Measurements from ENCODE around the gene BORCS5. TPM values are rescaled to one million over a fixed set of nuclear protein-coding genes. Genes with fewer than 3 reads are reported as not detected.
"Not testable (repeated sequence)": the region's sequence is repeated elsewhere in the genome, so short reads cannot be mapped to it uniquely, and the experiment has no call there.

BORCS5 gene
- total and polyA plus RNA-seq, 2 of the 8 experiments (the other 6 are each of a cell fraction or from before 2014, with no cell fraction given): 8.3 to 17.4 TPM

DNA sequence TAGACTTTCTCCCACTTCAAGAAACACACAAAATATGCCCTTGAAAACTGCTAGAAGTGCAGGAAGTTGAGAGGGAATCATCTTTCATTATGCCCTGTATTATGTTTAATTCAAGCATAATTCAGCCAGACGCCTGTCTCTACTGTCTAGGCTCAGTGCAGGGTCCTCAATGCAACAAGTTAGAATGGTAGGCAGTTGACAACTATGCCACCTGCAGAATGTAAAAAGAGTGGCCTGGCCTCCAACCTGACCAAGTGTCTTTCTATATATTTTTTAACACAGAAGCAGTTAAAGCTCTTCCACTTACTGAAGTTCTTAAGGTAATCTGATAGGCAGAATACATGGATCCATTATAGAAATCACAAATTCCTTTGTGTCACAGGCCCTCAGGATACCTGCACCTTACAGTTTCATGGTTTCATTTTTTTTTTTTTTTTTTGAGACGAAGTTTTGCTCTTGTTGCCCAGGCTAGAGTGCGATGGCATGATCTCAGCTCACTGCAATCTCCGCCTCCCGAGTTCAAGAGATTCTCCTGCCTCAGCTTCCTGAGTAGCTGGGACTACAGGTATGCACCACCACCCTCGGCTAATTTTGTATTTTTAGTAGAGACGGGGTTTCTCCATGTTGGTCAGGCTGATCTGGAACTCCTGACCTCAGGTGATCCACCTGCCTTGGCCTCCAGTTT lies 145.4 kb downstream of the BORCS5 start:
- ChIA-PET CTCF (ENCODE audit: partially characterized antibody) (interaction anchor here (0.6 to 2.7 kb wide), 7 partner anchors 11 to 125 kb away, joined by 3 to 14 read pairs (median 4); no protein-coding TSS in a partner anchor), POLR2A (ENCODE audit: partially characterized antibody) (interaction anchor here (1.1 kb wide), 1 partner anchor 69 kb away, joined by 3 read pairs; no protein-coding TSS in a partner anchor)
- 88% methylated on average over 7 of the region's 7 CpGs; no CpG with 5 or more reads in 1 of the 2 experiments for WGBS, 2 experiments (ENCODE audit: extremely low coverage in 1 of 2, insufficient coverage in 1 of 2, insufficient read length in 1 of 2, insufficient replicate concordance in 2 of 2, low coverage in 1 of 2, low lambda C conversion rate in 2 of 2, missing lambda C conversion rate in 1 of 2)
- H3K9ac ChIP-seq (replicated peaks in 1 of 4; ENCODE audit: extremely low read depth in 1 of 4, low read depth in 3 of 4, low read length in 3 of 4); H3K56ac ChIP-seq (replicated peaks; ENCODE audit: insufficient read length, low read depth, low read length); H4K8ac ChIP-seq (ENCODE audit: extremely low read depth, insufficient read depth, low read length); H3K23ac ChIP-seq (ENCODE audit: insufficient read length); H3K27ac ChIP-seq (ENCODE audit: low read depth, low read length); H2AK5ac ChIP-seq (ENCODE audit: low read depth, low read length); H2BK15ac ChIP-seq (ENCODE audit: low read length); H3K9me3 ChIP-seq (ENCODE audit: insufficient read depth in 2 of 2, low read depth in 1 of 2, low read length in 1 of 2); H3K4ac ChIP-seq (replicated peaks; ENCODE audit: insufficient read length, low read depth, low read length); H3K14ac ChIP-seq (ENCODE audit: insufficient read length); H3K18ac ChIP-seq (ENCODE audit: extremely low read depth, low read length); H2BK20ac ChIP-seq (ENCODE audit: low read length); H3K79me1 ChIP-seq (ENCODE audit: low read depth, low read length); H2BK12ac ChIP-seq (ENCODE audit: low read depth, low read length); H4K5ac ChIP-seq (ENCODE audit: insufficient read length, low read depth, low read length); DNase-seq (ENCODE audit: low read depth in 1 of 2, low spot score in 2 of 2); H3K4me2 ChIP-seq (ENCODE audit: insufficient read depth in 1 of 2, low read depth in 2 of 2, low read length in 2 of 2); H3K23me2 ChIP-seq (ENCODE audit: low read depth, low read length); H3K36me3 ChIP-seq (ENCODE audit: control insufficient read depth in 2 of 4, insufficient read depth in 4 of 4, low read length in 3 of 4); FAIRE-seq; H4K20me1 ChIP-seq (replicated peaks in 1 of 2; ENCODE audit: control insufficient read depth in 1 of 2, insufficient read depth in 2 of 2, low read length in 2 of 2); H4K91ac ChIP-seq (replicated peaks; ENCODE audit: insufficient read length, low read length); H2BK120ac ChIP-seq (replicated peaks; ENCODE audit: low read depth, low read length); H3K27me3 ChIP-seq (replicated peaks in 1 of 4; ENCODE audit: control insufficient read depth in 3 of 4, extremely low read depth in 1 of 4, insufficient read depth in 3 of 4, low read length in 3 of 4); H3K4me3 ChIP-seq (ENCODE audit: extremely low read depth in 1 of 4, insufficient read depth in 2 of 4, low read depth in 3 of 4, low read length in 4 of 4); H2AFZ ChIP-seq (ENCODE audit: low read length): not testable (repeated sequence)
- Histone ChIP-seq H2BK5ac (ENCODE audit: low read depth, low read length) (peak overlapping the region; percentile 14; the same call in 1 of the 2 replicates), H3K4me1 (replicated peaks in 1 of 4; ENCODE audit: control insufficient read depth in 3 of 4, insufficient read depth in 4 of 4, low read length in 3 of 4) (peaks cover 0 to 19% (median 8%) of the 10 kb centered on the region in 4 experiments; a peak in 4 of 7 replicates), H3K79me2 (ENCODE audit: control insufficient read depth in 1 of 2, insufficient read depth in 2 of 2, low read length in 2 of 2) (peaks cover 0 to 69% of the 10 kb centered on the region in 2 experiments; a peak in 3 of 4 replicates)
